Medulla oblongata (tissue), 1 donor: ENCODE results near the gene TASOR2.

ENCODE experiments used
- DNase-seq: peaks from one replicate; pipeline ENCODE4 v3.0.0-alpha.2; 2015; ENCODE audit errors: extremely low spot score

Gene TASOR2

DNA sequence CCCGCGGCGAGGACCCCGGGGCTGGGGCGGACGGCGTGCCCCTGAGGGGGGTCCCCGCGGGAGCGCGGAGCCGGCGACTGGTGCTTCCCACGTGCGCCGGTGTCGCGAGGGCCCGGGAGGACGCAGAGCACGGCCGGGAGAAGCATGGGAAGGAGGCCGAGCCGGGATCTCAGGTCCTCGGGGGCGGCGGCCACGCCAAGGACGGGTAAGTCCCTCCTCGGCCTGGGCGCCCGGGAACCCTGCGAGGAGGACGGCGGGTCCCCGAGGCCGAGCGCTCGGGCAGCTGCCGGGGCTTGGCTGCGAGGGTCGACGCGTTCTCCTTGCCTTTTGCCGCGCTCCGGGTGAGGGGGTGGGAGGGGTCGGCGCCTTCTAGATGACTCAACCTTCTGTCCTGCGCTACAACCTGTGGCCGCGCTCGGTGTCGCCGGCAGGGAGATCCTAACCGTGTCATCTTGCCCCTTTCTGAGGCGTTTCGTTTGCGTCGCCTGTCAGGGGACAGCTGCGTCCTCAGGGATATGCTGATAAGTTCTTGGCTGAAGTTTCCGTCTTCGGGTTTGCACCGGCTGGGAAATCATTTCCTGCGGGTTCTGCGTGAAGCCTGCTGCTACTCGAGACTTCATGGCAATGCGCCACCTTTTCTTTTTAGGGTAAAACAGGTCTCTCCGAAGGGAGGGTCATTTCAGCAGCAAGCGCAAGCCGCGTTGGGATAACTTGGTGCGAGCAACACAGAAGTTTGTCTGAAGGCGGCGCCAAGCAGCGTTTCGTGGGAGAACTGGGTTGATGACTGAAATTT lies 529 bp downstream of the TASOR2 start:
- DNase-seq: peak; percentile 83

DNA sequence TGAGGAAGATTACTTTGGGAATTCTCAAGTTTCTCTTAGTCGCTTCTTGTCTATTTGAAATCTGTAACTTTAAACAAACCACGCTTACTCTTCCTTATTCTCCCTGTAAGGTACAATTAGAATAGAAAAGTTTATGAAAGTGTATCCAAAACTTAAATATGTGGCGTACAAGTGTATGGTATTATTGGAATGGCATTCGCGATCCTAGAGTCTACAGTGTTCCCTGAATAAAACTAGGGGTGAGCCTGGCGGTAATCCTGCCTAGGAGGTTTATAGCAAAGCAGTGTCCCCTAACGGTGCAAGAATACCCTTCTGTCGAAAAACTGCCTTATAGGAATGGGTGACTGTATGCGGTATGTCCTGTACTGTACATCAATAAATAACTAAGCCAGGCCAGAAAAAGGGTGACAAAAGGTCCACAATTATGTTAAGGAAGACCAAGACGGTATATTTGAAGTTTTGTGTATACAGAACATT lies 1.2 kb downstream of the TASOR2 start:
- no peak for DNase-seq

DNA sequence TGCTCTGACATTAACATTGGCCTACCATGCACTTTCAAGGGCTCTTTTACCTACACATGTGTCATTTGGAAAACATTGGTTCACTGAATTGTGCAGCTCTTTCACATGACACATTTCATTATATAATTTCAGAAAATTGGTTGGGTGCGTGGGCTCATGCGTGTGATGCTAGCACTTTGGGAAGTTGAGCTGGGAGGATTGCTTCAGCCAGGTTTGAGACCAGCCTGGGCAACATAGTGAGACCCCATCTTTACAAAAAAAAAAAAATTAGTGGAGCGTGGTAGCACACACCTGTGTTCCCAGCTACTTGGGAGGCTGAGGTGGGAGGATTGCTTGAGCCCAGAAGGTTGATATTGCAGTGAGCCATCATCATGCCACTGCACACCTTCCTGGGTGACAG lies 3.9 kb downstream of the TASOR2 start:
- no peak for DNase-seq

DNA sequence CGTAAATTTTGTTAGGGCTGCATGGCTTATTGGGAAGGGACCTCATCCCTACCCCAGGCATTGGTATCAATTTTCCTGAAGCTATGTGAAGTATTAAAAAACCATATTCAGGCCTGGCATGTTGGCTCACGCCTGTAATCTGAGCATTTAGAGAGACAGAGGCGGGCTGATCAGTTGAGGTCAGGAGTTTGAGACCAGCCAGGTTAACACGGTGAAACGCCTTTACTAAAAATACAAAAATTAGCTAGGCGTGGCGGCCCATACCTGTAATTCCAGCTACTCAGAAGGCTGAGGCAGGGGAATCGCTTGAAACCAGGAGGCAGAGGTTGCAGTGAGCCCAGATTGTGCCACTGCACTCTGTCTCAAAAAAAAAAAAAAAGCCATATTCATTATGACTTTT lies 7.1 kb downstream of the TASOR2 start:
- no peak for DNase-seq

DNA sequence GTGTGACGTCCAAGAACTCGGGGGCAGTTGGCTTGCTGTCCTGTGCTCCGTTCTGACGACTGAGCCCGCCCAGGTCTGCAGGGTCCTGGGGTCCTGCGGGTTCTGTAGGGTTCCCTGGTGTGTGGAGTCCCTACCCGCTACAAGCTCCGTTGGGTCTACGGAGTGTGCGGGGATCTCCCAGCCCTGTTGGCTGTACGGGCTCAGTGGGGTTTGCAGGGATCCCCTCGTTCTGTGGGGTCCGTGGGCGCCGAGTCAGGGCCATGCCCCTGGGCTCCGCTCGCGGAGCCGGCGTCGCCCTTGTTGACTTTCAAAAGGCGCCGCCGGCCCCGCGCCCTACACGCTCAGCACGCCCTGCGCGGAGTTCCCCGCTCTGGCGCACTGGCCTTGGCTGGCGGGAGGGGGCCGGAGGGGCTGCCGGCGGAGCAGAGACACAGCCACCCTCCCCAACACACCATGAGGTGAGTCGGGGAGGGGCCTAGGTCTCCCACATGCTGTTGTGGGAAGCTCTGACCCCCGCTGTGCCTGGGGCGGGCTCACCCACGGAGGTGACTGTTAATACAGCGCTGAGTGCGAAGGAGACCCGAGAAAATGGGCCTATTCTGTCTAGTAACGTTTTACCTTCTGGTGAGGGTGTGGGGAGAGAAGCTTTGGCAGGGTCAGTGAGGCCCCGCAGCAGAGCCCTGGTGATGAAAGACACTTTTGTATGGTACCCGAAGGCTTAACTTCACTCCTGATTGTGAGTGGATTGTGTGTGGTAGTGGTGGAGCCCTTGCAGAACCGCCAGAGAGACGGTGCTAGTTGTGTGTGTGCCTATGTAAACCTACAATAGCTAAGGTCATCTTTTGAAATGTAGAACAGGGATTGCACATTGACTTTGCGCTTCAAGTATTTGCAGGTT lies 8.1 kb downstream of the TASOR2 start:
- peak; percentile 53 for DNase-seq

DNA sequence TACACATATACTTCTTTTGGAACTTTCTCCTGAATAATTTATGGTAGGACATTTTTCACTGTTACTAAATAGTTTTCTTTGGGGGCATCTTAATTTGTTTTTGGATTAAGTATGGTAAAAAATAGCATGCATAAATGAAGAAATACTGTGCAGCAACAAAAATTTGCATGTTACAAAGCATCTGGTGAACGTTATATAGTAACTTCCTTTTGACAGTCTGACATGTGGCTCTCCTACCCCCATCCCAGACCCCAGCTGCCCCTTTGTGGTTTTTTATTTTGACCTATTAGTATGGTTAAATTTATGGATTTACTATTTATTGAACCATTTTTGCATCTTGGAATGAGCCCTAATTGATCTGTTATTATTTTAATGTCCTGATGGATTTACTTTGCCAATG lies 9.9 kb downstream of the TASOR2 start:
- DNase-seq: no peak

DNA sequence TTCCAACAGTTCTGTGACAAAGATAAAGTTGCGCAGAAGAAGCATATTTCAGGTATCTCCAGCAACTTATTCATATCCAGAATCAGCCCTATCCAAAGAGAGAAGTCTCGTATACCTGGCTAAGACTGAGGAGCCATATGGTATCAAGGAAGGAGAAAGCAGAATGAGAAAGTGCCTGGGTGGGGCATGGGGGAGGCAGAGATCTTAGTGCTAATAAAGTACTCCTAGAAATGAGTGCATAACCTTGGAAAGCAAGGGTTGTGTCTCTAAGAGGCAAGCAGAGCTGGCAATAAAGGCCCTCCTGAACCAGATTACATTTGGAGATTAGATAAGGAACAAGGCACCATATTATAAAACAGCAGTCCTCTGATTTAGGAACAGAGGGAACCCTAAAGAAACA lies 12.7 kb downstream of the TASOR2 start:
- no peak for DNase-seq

DNA sequence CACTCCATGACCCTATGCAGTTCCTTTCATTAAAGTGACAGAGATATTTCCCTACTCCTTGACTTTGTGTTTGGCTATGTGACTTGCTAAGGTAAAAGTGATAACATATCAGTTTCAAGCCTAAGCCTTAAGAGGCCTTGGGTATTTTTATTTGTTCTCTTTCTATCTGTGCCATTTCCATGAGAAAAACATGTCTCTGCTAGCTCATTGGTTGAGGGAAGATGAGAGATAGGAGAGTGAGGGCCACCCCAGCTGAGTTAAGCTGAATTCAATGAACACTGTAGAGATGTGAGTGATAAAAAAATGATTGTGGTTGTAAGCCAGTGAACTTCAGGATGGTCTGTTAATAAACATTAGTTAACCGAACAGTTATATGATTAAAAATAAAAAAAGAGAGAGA lies 13.4 kb downstream of the TASOR2 start:
- no peak for DNase-seq

DNA sequence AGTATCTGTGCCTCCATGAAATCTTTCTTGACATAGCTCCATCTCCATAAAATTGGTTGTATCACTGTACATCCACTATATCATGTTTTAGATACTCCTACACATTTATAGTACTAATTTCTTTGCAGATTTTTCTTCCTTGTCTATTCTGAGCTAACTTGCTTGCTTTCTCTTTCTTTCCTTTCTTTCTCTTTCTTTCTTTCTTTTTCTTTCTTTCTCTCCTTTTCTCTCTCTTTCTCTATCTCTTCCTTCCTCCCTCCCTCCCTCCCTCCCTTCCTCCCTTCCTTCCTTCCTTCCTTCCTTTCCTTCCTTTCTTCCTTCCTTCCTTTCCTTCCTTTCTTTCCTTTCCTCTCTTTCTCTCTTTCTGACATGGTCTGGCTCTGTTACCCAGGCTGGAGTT lies 23.7 kb downstream of the TASOR2 start:
- DNase-seq: no peak

DNA sequence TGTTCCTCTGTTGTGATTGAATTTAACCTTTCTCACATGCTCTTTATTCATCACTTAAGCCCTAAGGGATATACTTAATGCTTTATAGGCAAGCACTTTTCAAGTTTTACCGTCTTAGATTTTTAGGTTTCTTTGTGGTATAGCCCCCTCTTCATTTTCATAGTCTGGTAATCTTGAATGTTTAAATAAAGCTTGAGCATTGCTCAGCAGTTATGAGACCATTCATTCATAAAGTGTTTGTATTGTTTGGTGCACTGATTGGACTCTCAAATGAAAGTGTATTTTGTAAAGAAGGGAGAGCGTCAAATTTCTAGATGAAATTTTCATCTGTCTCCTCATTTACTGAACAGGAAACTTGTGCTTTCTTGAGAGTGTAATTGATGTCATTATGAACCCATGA lies 25.2 kb downstream of the TASOR2 start:
- DNase-seq: no peak

DNA sequence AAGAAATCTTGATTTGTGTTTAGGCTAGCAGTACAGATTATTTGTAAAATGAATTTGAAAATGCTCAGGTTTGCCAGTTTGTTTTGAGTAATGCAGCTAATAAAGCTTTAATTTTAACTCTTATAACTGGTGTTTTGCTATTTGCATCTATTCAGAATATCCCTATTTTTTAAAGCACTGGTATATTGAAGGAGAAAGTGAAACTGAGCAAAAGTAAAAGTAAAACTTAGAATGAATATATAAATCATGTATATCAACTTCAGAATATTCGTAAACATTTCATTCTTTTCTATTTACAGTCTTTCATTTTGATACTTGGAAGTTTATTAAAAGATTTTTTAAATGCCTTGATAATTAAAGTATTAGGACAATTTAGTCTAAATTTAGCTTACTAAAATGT lies 26.2 kb downstream of the TASOR2 start:
- DNase-seq: no peak

DNA sequence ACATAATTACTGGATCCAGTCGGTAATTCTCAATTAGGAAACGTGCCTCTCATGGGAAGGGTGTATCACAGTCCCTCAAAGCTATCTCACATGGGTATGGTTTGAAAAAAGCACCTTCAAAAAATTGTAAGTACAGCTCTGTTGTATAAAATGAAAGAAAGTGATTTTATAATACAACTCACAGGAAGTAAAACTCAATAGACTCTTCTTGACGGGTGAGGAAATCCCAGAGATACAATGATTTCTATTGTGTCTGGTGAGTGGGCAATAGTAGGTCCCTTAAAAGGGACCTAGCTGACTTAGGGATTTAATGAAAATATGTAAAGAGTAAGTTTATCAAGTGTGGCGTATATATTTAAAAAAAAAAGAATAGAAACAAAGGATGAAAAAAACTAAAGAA lies 27.0 kb downstream of the TASOR2 start:
- peak; percentile 19 for DNase-seq

DNA sequence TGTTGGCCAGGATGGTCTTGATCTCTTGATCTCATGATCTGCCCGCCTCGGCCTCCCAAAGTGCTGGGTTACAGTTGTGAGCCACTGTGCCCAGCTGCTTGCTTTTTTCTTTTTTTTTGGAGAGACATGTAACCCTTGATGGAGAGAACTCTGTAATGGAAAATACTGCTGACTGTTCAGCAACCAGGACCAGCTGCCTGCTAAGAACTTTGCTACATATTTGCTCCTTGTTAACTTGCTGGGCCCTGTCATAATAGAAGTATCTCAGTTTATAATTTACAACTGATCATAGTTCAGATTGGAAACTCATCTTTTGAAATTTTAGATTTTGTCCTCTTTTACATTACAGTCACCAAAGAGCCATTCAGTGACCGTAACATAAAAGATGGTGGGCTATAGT lies 34.9 kb downstream of the TASOR2 start:
- no peak for DNase-seq

DNA sequence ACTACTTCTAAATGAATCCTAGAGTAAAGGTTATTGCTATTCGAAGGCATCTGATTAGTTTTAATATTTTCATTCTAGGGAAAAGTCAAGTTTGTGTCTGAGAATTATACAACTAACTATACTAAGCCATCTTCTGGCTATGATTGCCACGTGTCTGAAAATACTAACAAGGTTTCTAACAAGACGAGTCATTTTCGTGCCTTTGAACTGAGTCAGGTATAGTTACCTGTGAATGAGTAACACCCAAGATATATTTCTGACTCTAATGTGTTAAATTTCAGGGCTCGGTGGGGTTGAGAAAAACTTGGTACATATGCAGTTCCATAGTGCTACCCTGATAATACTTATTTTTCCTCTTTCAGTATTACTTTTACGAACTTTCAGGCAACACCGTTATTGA lies 35.5 kb downstream of the TASOR2 start:
- DNase-seq: no peak

DNA sequence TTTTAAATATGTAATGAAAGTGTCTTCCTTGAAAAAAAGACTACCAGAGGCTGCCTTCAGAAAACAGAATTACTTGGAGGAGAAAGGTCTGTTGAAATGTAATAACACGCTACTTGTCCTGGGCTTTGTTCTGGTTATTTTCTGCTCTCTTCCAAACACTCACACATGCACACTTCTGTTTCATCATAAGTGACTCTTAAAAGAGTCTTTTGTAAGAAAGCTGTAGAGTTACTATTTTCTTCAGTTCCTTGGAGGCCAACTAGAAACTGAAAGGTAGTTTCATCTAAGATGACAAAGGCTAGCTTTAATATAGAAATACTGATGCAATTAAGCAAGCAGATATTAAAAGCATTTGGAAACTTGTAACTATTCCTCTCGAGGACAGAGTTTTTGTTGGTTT lies 39.1 kb downstream of the TASOR2 start:
- no peak for DNase-seq

DNA sequence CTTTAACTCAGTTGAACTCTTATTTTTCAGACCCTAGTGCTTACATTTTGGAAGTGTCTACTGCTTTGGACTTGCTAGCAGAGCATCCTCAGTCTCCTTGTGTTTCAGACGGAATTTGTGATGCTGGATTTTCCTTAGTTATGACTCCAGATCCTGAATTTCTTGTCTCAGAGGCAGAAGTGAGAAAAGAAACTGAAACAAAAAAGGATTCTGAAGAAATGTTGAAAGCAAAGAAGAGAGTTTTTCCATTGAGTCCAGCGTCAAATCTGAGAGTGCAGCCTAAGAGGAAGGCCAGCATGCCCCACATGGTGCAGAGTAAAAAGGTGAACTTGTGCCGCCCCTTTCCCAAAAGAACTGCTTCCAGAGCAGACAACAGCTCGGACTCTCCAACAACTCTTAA lies 46.1 kb downstream of the TASOR2 start:
- DNase-seq: no peak

DNA sequence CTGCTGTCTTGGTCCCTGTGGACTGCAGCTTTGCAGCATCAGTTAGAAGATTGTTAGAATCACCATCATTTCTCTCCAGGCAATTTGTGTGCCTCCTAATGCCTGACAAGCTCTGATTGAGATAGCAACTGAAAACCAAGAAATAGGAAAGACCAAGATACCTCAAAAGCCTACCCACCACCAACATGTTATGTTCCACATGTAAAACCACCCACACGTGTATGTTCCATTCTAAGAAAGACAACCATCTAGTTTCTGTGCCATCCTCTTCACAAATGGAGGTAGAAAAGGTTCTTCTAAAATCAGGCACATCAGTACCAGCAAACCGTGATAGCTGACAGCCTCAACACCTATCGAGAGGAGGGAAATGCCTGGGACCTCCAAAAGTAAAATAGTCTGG lies 46.9 kb downstream of the TASOR2 start:
- DNase-seq: no peak

DNA sequence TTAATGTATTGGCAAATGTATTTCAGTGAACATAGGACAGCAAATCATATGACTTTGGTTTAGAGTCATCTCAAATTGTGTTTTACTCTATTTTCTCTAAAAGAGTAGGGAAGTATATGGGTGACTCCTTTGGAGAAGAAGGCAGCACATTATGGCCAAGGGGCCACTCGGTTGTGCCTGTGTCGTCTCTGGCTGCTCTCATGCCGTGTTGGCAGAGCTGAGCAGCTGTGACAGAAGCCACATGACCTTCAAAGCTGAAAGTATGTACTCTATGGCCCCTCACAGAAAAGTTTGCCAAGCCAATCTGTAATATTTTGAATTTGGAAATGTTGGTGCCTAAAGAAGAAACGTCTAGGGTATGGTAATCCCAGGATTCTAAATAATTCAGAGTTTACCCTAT lies 47.5 kb downstream of the TASOR2 start:
- peak; percentile 21 for DNase-seq
